Fibroblast of lung (primary cell): ENCODE results near the gene RFK. TPM values are rescaled to one million over a fixed set of nuclear protein-coding genes. Genes with fewer than 3 reads are reported as not detected.

Experiments
- DNase-seq, 2 donors: peaks; one replicate each; pipeline versions ENCODE4 v3.0.0 to v3.0.0-alpha.2; 2010; ENCODE audit warnings: low read depth in 2 of 2
- H2AFZ ChIP-seq: 2 replicates; pipeline ENCODE4 v1.5.1; 2012; ENCODE audit warnings: low read length, control low read depth, inconsistent platforms
- H3K27ac ChIP-seq: 2 replicates; pipeline ENCODE4 v1.5.1; 2011; ENCODE audit warnings: low read length, control low read depth; ENCODE audit not compliant: insufficient read depth
- H3K27me3 ChIP-seq: 2 replicates; pipeline ENCODE4 v1.5.1; 2011; ENCODE audit warnings: mild to moderate bottlenecking, low read length; ENCODE audit not compliant: control insufficient read depth, insufficient read depth
- H3K36me3 ChIP-seq: 2 replicates; pipeline ENCODE4 v1.5.1; 2011; ENCODE audit warnings: low read length; ENCODE audit not compliant: control insufficient read depth, insufficient read depth
- H3K4me1 ChIP-seq: 2 replicates; pipeline ENCODE4 v1.5.1; 2011; ENCODE audit warnings: low read length; ENCODE audit not compliant: control insufficient read depth, insufficient read depth; ENCODE audit errors: extremely low read depth
- H3K4me2 ChIP-seq: 2 replicates; pipeline ENCODE4 v1.5.1; 2011; ENCODE audit warnings: low read length, control low read depth; ENCODE audit not compliant: insufficient read depth; ENCODE audit errors: extremely low read depth
- H3K4me3 ChIP-seq, 4 experiments: fragments of 200-600 bp in 1 of 4; sonication (generic) in 1 of 4; replicated peaks in 1 of 4; 2 replicates each; pipeline ENCODE4 v1.5.1; 2011 to 2016; ENCODE audit warnings: low read length in 4 of 4, low read depth in 3 of 4, mild to moderate bottlenecking in 3 of 4, control low read depth in 2 of 4, inconsistent platforms in 1 of 4, mixed read lengths in 1 of 4; ENCODE audit not compliant: insufficient read depth in 1 of 4; ENCODE audit errors: control extremely low read depth in 1 of 4
- H3K79me2 ChIP-seq: 2 replicates; pipeline ENCODE4 v1.5.1; 2012; ENCODE audit warnings: mild to moderate bottlenecking, low read length, inconsistent platforms; ENCODE audit not compliant: control insufficient read depth, insufficient read depth
- H3K9ac ChIP-seq: 2 replicates; pipeline ENCODE4 v1.5.1; 2011; ENCODE audit warnings: mild to moderate bottlenecking, low read length, control low read depth; ENCODE audit not compliant: insufficient read depth
- H3K9me3 ChIP-seq: 2 replicates; pipeline ENCODE4 v1.5.1; 2012; ENCODE audit warnings: low read depth, low read length; ENCODE audit not compliant: control insufficient read depth, insufficient read depth
- H4K20me1 ChIP-seq: 2 replicates; pipeline ENCODE4 v1.5.1; 2011; ENCODE audit warnings: low read length; ENCODE audit not compliant: control insufficient read depth, insufficient read depth; ENCODE audit errors: extremely low read depth
- EZH2 ChIP-seq: IDR thresholded peaks from 2 replicates; pipeline ENCODE4 v1.5.1; 2012; ENCODE audit warnings: low read length, control low read depth, mild to moderate bottlenecking; ENCODE audit errors: missing control alignments
- polyA plus RNA-seq, 2 donors: library from polyadenylated mRNA; depleted of rRNA in 1 of 2; stranded (reverse) in 1 of 2; unstranded in 1 of 2; fragments of >200 nt; gene quantifications; 2 replicates each; pipeline ENCODE4 v1.2.1, GENCODE V29; 2011 to 2012; ENCODE audit warnings: missing spikeins in 1 of 2
- total RNA-seq: library from RNA; depleted of rRNA; stranded (reverse); fragments of >200 nt; gene quantifications from 2 replicates; pipeline ENCODE4 v1.2.1, GENCODE V29; 2014
- TF ChIP-seq, protein P1 (sequence below), 2 donors: IDR thresholded peaks in 1 of 2; conservative IDR thresholded peaks in 1 of 2; 1 replicate in 1 of 2; 2 replicates in 1 of 2; pipeline ENCODE4 v1.5.1; 2011 to 2012; ENCODE audit warnings: low read length in 2 of 2, control low read depth in 1 of 2, inconsistent platforms in 1 of 2, low read depth in 1 of 2, mild to moderate bottlenecking in 1 of 2

RFK gene
- total and polyA plus RNA-seq, 2 donors (not counting 1 experiment from before 2014, with no cell fraction given), result 22.8 to 27.5 TPM

DNA sequence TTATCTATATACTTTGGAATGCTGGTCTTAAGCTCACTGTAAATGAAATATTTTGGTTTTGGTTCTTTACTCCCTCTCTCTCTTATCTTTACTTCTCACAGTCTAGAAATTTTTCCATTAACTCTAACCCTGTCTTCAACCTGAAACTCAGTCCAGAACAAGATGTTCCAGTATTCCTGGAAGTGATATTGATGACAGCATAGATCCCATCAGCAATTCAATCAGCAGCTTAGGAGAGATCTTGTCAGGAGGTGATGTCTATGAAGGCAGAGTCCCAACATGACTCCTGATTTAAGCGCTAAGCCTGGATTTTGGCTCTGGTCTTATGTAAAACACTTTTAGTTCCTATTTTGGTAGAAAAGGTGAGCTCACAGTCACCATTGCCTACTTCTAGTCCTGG, 52.6 kb downstream of the RFK start:
- H4K20me1 ChIP-seq, result no peaks in the 10 kb centered on the region
- H3K4me1 ChIP-seq, result no peaks in the 10 kb centered on the region
- H3K9me3 ChIP-seq, result no peaks in the 10 kb centered on the region
- no peak overlapping the region for H3K9ac ChIP-seq
- H3K4me2 ChIP-seq, result no peak overlapping the region
- H3K4me3 ChIP-seq, result no peak overlapping the region
- DNase-seq, result no peak
- TF ChIP-seq, protein P1, sequence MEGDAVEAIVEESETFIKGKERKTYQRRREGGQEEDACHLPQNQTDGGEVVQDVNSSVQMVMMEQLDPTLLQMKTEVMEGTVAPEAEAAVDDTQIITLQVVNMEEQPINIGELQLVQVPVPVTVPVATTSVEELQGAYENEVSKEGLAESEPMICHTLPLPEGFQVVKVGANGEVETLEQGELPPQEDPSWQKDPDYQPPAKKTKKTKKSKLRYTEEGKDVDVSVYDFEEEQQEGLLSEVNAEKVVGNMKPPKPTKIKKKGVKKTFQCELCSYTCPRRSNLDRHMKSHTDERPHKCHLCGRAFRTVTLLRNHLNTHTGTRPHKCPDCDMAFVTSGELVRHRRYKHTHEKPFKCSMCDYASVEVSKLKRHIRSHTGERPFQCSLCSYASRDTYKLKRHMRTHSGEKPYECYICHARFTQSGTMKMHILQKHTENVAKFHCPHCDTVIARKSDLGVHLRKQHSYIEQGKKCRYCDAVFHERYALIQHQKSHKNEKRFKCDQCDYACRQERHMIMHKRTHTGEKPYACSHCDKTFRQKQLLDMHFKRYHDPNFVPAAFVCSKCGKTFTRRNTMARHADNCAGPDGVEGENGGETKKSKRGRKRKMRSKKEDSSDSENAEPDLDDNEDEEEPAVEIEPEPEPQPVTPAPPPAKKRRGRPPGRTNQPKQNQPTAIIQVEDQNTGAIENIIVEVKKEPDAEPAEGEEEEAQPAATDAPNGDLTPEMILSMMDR (conservative IDR thresholded peaks at IDR 0.05 in 1 of 2, IDR thresholded peaks at IDR 0.05 in 1 of 2; ENCODE audit: low read depth in 1 of 2, low read length in 2 of 2), result no peak
- no peak for TF ChIP-seq EZH2
- no peak overlapping the region for H3K27ac ChIP-seq
- H3K36me3 ChIP-seq, result no peaks in the 10 kb centered on the region
- H3K79me2 ChIP-seq, result no peaks in the 10 kb centered on the region
- H3K27me3 ChIP-seq, result no peaks in the 10 kb centered on the region
- H2AFZ ChIP-seq, result no peak overlapping the region

DNA sequence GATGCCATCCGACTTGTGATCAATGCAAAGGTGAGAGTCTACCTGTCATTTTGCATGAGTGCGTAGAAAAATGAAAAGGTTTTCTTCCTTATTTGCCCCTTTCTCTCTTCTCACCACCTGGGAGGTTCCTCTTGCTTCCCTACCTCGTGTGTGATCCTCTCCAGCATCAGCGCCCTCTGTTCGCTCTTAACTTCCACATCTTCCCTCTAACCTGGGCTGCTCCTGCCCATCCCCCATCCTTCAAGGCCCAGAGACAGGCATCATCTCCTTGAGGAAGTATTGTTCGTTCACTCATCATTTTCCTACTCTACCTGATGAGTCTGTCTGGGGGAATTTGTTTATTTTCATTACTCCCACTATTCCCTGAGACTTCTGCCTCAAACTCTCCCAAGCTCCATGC, 55.8 kb downstream of the RFK start:
- H4K20me1 ChIP-seq, result no peaks in the 10 kb centered on the region
- no peaks in the 10 kb centered on the region for H3K27me3 ChIP-seq
- H3K4me1 ChIP-seq, result no peaks in the 10 kb centered on the region
- no peaks in the 10 kb centered on the region for H3K79me2 ChIP-seq
- H3K4me2 ChIP-seq, result no peak overlapping the region
- H3K27ac ChIP-seq, result no peak overlapping the region
- no peaks in the 10 kb centered on the region for H3K36me3 ChIP-seq
- no peaks in the 10 kb centered on the region for H3K9me3 ChIP-seq
- no peak for DNase-seq
- H3K4me3 ChIP-seq, result no peak overlapping the region
- no peak overlapping the region for H3K9ac ChIP-seq
- TF ChIP-seq, protein P1 (conservative IDR thresholded peaks at IDR 0.05 in 1 of 2, IDR thresholded peaks at IDR 0.05 in 1 of 2; ENCODE audit: low read depth in 1 of 2, low read length in 2 of 2), result no peak
- TF ChIP-seq EZH2, result no peak
- H2AFZ ChIP-seq, result no peak overlapping the region

GRCh38 chr9:76336027-76336426, 58.2 kb downstream of the RFK start:
- Histone ChIP-seq H3K27ac (no peak overlapping the region), H3K4me2 (no peak overlapping the region), H2AFZ (no peak overlapping the region)

More at GRCh38 chr9:76336027-76336426, 58.2 kb downstream of the RFK start:
- Histone ChIP-seq H3K36me3 (no peaks in the 10 kb centered on the region), H4K20me1 (no peaks in the 10 kb centered on the region), H3K79me2 (no peaks in the 10 kb centered on the region), H3K4me3 (no peak overlapping the region), H3K9me3 (no peaks in the 10 kb centered on the region), H3K9ac (no peak overlapping the region), H3K27me3 (no peaks in the 10 kb centered on the region), H3K4me1 (no peaks in the 10 kb centered on the region)
- DNase-seq, result no peak
- TF ChIP-seq, protein P1 (conservative IDR thresholded peaks at IDR 0.05 in 1 of 2, IDR thresholded peaks at IDR 0.05 in 1 of 2; ENCODE audit: low read depth in 1 of 2, low read length in 2 of 2), result no peak
- TF ChIP-seq EZH2, result no peak

Other genes with a start within 250 kb of the RFK start
- 18.5 and 27.7 TPM in 2 replicates for gene GCNT1, start 64.8 kb upstream of the RFK start, total RNA-seq
- 41.5 and 58.4 TPM in 2 replicates for gene GCNT1, start 64.8 kb upstream of the RFK start, polyA plus RNA-seq